Posterior cingulate gyrus (tissue), 11 donors: ENCODE data around the gene TLE7.
A peak's percentile ranks its signal among the peaks of the same experiment; 100 is the strongest.

ENCODE experiments used
- DNase-seq, 10 donors: peaks; one replicate each; pipeline versions ENCODE4 v3.0.0 to v3.0.0-alpha.2; 2020 to 2021; ENCODE audit warnings: mixed read lengths in 3 of 10
- intact Hi-C: fragments of 100-400 bp; cut with DNase I; formaldehyde crosslinking; loops from one replicate; pipeline ENCODE4 v1.15.1; 2023

Gene TLE7

GRCh38 chr16:71442051-71442440 lies at the start of gene TLE7:
Gene TLE7 (minus strand): TSS chr16:71442054. CDS start chr16:71433324, 8,730 bp downstream.
- no peak for DNase-seq
- intact Hi-C loops = no loop called here

- intact Hi-C loops = no loop called here
- no peak for DNase-seq
These were observed 49.2 kb upstream of the TLE7 start for GRCh38 chr16:71491054-71491453.

GRCh38 chr16:71490361-71490760 lies 48.5 kb upstream of the TLE7 start:
- no peak for DNase-seq
- intact Hi-C loops = no loop called here

GRCh38 chr16:71489122-71489521 lies 47.3 kb upstream of the TLE7 start, which contains the start of gene ZNF19:
Gene ZNF19 (minus strand): TSS chr16:71489324. CDS start chr16:71482114, 7,210 bp downstream.
- intact Hi-C loops = no loop called here
- DNase-seq = peak in 1 of 10 donors; percentile 39

- intact Hi-C loops = loop anchor here (1.0 kb wide), 1 partner anchor 22 kb away; the partner anchor contains the start of gene ZNF23
- peak; percentile 82 to 98 (median 90) for DNase-seq
These were observed 42.4 kb upstream of the TLE7 start for GRCh38 chr16:71484006-71484893.

- intact Hi-C loops = no loop called here
- DNase-seq = no peak
These were observed 40.7 kb upstream of the TLE7 start for GRCh38 chr16:71482569-71482968.

- no peak for DNase-seq
- intact Hi-C loops = no loop called here
These were observed 39.1 kb upstream of the TLE7 start for GRCh38 chr16:71480956-71481355.

GRCh38 chr16:71479420-71479819 lies 37.6 kb upstream of the TLE7 start:
- intact Hi-C loops = no loop called here
- peak in 3 of 10 donors; percentile 8 to 20 (median 11) for DNase-seq

GRCh38 chr16:71476457-71477124 lies 34.7 kb upstream of the TLE7 start:
- no peak for DNase-seq
- intact Hi-C loops = no loop called here

- intact Hi-C loops = no loop called here
- DNase-seq = no peak
These were observed 33.0 kb upstream of the TLE7 start for GRCh38 chr16:71474864-71475263.

- no peak for DNase-seq
- intact Hi-C loops = no loop called here
These were observed 32.0 kb upstream of the TLE7 start for GRCh38 chr16:71473891-71474290.

- DNase-seq = no peak
- intact Hi-C loops = no loop called here
These were observed 31.1 kb upstream of the TLE7 start for GRCh38 chr16:71472931-71473330.

GRCh38 chr16:71472051-71472450 lies 30.2 kb upstream of the TLE7 start:
- no peak for DNase-seq
- intact Hi-C loops = no loop called here

- no peak for DNase-seq
- intact Hi-C loops = loop anchor here (10.0 kb wide), 1 partner anchor 97 kb away; no protein-coding TSS in a partner anchor
These were observed 26.0 kb upstream of the TLE7 start for GRCh38 chr16:71467810-71468209.

GRCh38 chr16:71464231-71464630 lies 22.4 kb upstream of the TLE7 start:
- DNase-seq = no peak
- intact Hi-C loops = loop anchor here (10.0 kb wide), 1 partner anchor 101 kb away; no protein-coding TSS in a partner anchor

GRCh38 chr16:71461686-71462648 lies 20.1 kb upstream of the TLE7 start, which contains the start of gene ZNF23:
Gene ZNF23 (minus strand): TSS chr16:71462247. CDS start chr16:71456796, 5,451 bp downstream.
- intact Hi-C loops = loop anchor here (1.0 to 10.0 kb wide), 2 partner anchors 22 to 103 kb away; no protein-coding TSS in a partner anchor

GRCh38 chr16:71460941-71461340 lies 19.1 kb upstream of the TLE7 start:
- DNase-seq = no peak
- intact Hi-C loops = loop anchor here (10.0 kb wide), 1 partner anchor 104 kb away; no protein-coding TSS in a partner anchor

More at GRCh38 chr16:71461686-71462648, 20.1 kb upstream of the TLE7 start, which contains the start of gene ZNF23:
- peak; percentile 83 to 98 (median 89) for DNase-seq

- intact Hi-C loops = loop anchor here (10.0 kb wide), 1 partner anchor 105 kb away; no protein-coding TSS in a partner anchor
- no peak for DNase-seq
These were observed 18.4 kb upstream of the TLE7 start for GRCh38 chr16:71460236-71460635.

- DNase-seq = no peak
- intact Hi-C loops = loop anchor here (5.0 kb wide), 1 partner anchor 38 kb away; no protein-coding TSS in a partner anchor
These were observed 17.7 kb upstream of the TLE7 start for GRCh38 chr16:71459510-71459909.

- intact Hi-C loops = loop anchor here (5.0 kb wide), 1 partner anchor 40 kb away; no protein-coding TSS in a partner anchor
These were observed 14.9 kb upstream of the TLE7 start for GRCh38 chr16:71456801-71457200.

More at GRCh38 chr16:71456801-71457200, 14.9 kb upstream of the TLE7 start:
- DNase-seq = no peak
